PFSK-1 (cell line): ENCODE measurements around the gene RBL2.

Experiments used
- FOXP2 ChIP-seq: optimal IDR thresholded peaks from 2 replicates; pipeline ENCODE3; 2011; ENCODE audit warnings: borderline replicate concordance, control low read depth, inconsistent platforms; ENCODE audit not compliant: insufficient read depth; ENCODE audit errors: extremely low read length, extremely low read depth
- POLR2AphosphoS5 ChIP-seq: IDR thresholded peaks from 2 replicates; pipeline ENCODE4 v1.6.1; 2012; ENCODE audit warnings: low read depth, mild to moderate bottlenecking, control low read depth, low read length, moderate library complexity
- SIN3A ChIP-seq: IDR thresholded peaks from 2 replicates; pipeline ENCODE4 v1.6.1; 2012; ENCODE audit warnings: mild to moderate bottlenecking, low read length, moderate library complexity, borderline replicate concordance; ENCODE audit not compliant: insufficient read depth
- TAF1 ChIP-seq: IDR thresholded peaks from 2 replicates; pipeline ENCODE4 v1.6.1; 2012; ENCODE audit warnings: low read length, control low read depth, borderline replicate concordance; ENCODE audit not compliant: insufficient read depth
- TF ChIP-seq, protein P1 (sequence below), 2 experiments: IDR thresholded peaks; 2 replicates each; pipeline versions ENCODE4 v1.6.1 to v1.8.0; 2011 to 2012; ENCODE audit warnings: low read depth in 2 of 2, low read length in 2 of 2, control low read depth in 1 of 2, inconsistent platforms in 1 of 2, mild to moderate bottlenecking in 1 of 2, moderate library complexity in 1 of 2; ENCODE audit not compliant: insufficient read depth in 1 of 2

The RBL2 gene

DNA sequence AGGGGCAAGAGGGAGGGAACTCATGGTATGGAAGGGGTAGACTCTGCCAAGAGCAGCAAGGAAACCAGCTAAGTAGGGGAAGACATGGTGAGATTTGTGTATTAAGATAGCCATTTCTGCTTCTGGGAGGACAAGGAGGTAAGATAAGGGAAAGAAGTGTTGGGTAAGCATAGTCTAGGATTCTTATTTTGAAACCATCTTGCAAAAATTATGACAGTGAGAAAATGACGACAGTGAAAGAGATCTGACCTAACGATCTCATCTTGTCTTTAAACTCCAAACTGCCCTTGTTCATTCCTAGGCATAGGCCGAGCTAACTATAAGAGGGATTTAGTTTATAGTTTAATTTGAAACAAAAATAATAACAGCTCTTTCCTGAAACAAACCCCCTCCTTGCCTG is 5.6 kb upstream of the RBL2 start:
- TF ChIP-seq POLR2AphosphoS5 = no peak
- no peak for TF ChIP-seq FOXP2
- TF ChIP-seq, protein P1, sequence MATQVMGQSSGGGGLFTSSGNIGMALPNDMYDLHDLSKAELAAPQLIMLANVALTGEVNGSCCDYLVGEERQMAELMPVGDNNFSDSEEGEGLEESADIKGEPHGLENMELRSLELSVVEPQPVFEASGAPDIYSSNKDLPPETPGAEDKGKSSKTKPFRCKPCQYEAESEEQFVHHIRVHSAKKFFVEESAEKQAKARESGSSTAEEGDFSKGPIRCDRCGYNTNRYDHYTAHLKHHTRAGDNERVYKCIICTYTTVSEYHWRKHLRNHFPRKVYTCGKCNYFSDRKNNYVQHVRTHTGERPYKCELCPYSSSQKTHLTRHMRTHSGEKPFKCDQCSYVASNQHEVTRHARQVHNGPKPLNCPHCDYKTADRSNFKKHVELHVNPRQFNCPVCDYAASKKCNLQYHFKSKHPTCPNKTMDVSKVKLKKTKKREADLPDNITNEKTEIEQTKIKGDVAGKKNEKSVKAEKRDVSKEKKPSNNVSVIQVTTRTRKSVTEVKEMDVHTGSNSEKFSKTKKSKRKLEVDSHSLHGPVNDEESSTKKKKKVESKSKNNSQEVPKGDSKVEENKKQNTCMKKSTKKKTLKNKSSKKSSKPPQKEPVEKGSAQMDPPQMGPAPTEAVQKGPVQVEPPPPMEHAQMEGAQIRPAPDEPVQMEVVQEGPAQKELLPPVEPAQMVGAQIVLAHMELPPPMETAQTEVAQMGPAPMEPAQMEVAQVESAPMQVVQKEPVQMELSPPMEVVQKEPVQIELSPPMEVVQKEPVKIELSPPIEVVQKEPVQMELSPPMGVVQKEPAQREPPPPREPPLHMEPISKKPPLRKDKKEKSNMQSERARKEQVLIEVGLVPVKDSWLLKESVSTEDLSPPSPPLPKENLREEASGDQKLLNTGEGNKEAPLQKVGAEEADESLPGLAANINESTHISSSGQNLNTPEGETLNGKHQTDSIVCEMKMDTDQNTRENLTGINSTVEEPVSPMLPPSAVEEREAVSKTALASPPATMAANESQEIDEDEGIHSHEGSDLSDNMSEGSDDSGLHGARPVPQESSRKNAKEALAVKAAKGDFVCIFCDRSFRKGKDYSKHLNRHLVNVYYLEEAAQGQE (IDR thresholded peaks at IDR 0.05; ENCODE audit: insufficient read depth in 1 of 2, low read depth in 2 of 2, low read length in 2 of 2) = no peak
- no peak for TF ChIP-seq TAF1
- TF ChIP-seq SIN3A = no peak

DNA sequence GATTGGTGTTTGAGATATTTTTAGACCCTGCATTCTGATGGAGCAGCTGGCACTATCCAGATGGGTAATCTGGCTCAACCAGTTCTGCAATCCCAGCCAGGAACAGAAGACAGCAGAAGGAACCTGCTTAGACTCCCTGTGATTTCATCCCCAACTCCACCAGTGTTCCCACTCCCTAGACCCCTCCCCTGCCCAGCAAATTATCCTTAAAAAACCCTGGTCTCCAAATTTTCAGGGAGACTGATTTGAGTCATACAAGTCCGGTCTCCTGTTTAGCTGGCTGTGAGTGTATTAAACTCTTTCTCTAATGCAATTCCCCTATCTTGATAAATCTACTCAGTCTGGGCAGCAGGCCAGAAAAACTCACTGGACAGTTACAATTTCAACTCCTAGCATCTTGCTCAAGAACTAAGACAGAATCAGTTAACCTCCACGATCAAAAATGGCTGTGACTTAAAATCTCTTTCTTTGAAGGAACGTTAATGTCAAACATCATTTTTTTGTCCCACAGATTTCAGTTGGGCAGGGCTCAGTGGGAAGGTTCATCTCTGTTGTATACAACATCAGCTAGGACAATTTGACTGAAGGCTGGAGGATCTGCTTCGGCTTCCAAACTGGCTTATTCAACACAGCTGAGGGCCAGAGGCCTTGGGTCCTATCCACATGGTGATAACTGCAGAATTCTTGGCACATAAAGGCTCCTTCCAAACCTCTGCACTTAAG is 4.9 kb upstream of the RBL2 start:
- TF ChIP-seq POLR2AphosphoS5 (no peak), SIN3A (no peak), FOXP2 (no peak), TAF1 (no peak)
- TF ChIP-seq, protein P1 (IDR thresholded peaks at IDR 0.05; ENCODE audit: insufficient read depth in 1 of 2, low read depth in 2 of 2, low read length in 2 of 2) = no peak

DNA sequence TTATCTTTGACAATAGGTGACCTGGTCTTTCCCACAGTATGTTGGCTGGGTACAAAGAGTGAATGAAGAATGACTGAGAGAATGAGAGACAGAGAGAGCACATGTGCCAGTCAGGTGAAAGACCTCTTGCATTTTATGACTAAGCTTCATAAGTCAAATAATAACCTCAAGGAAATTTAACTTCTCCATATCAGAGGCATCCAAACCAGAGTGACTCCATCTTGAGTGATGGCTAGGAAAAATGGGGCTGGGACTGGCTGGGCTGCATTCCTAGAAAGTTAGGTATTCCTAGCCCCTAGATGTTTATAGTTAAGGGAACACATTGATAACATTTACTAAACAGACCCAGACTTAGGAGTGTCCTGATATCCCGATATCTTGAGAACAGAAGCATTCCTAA is 3.9 kb upstream of the RBL2 start:
- TF ChIP-seq TAF1 = no peak
- TF ChIP-seq, protein P1 (IDR thresholded peaks at IDR 0.05; ENCODE audit: insufficient read depth in 1 of 2, low read depth in 2 of 2, low read length in 2 of 2) = no peak
- no peak for TF ChIP-seq FOXP2

DNA sequence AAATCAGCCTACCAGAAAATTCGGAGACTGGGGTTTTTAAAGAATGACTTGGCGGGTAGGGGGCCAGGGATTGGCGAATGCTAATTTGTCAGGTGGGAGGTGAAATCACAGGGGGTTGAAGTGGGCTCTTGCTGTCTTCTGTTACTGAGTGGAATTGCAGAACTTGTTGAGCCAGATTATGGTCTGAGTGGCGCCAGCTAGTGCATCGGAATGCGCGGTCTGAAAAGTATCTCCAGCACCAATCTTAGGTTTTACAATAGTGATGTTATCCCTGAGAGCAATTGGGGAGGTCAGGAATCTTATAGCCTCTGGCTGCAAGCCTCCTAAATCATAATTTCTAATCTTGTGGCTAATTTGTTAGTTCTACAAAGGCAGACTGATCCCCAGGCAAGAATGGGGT is 762 bp upstream of the RBL2 start:
- TF ChIP-seq, protein P1 (IDR thresholded peaks at IDR 0.05; ENCODE audit: insufficient read depth in 1 of 2, low read depth in 2 of 2, low read length in 2 of 2) = no peak
- TF ChIP-seq POLR2AphosphoS5 (no peak), TAF1 (no peak), SIN3A (no peak), FOXP2 (no peak)

DNA sequence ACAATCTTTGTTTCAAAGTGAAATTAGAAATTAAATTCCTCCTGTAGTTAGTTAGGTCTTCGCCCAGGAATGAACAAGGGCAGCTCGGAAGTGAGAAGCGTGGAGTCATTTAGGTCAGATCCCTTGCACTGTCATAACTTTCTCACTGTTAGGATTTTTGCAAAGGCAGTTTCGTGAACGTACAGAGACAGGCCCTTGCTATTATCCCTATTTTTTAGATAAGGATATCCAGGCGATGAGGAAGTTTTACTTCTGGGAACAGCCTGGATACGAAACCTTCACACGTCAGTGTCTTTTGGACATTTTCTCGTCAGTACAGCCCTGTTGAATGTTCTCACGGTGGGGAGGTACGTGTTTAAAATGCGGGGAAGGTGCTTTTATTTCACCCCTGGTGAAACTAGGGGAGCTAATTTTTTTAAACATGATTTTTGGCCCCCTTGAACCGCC is 318 bp upstream of the RBL2 start:
- TF ChIP-seq SIN3A = no peak
- no peak for TF ChIP-seq POLR2AphosphoS5
- no peak for TF ChIP-seq TAF1
- TF ChIP-seq FOXP2 = no peak
- TF ChIP-seq, protein P1 (IDR thresholded peaks at IDR 0.05; ENCODE audit: insufficient read depth in 1 of 2, low read depth in 2 of 2, low read length in 2 of 2) = no peak
